Tibial nerve (tissue), 4 donors: ENCODE data around the gene SIM1. TPM values are rescaled to one million over a fixed set of nuclear protein-coding genes. Genes with fewer than 3 reads are reported as not detected.

Experiments
- DNase-seq, 2 donors: peaks; one replicate each; pipeline ENCODE4 v3.0.0-alpha.2; 2019; ENCODE audit warnings: low spot score in 2 of 2
- H3K27ac ChIP-seq, 4 donors: fragments of 200-600 bp; sonication (generic) in 3 of 4; one replicate each; pipeline ENCODE4 v1.5.1; 2017 to 2019; ENCODE audit warnings: mild to moderate bottlenecking in 1 of 4
- H3K27me3 ChIP-seq, 2 donors: fragments of 200-600 bp; sonication (generic) in 1 of 2; one replicate each; pipeline versions ENCODE4 v1.5.1 to v1.6.0; 2017 to 2019
- H3K36me3 ChIP-seq, 3 donors: fragments of 200-600 bp; sonication (generic); one replicate each; pipeline ENCODE4 v1.5.1; 2018 to 2019
- H3K4me1 ChIP-seq, 4 donors: fragments of 200-600 bp; sonication (generic) in 3 of 4; one replicate each; pipeline ENCODE4 v1.5.1; 2017 to 2019
- H3K4me3 ChIP-seq, 4 donors: fragments of 200-600 bp; sonication (generic) in 3 of 4; one replicate each; pipeline ENCODE4 v1.5.1; 2017 to 2019; ENCODE audit warnings: mild to moderate bottlenecking in 1 of 4, moderate library complexity in 1 of 4
- H3K9me3 ChIP-seq, 4 donors: fragments of 200-600 bp; sonication (generic) in 3 of 4; one replicate each; pipeline ENCODE4 v1.5.1; 2017 to 2019
- CTCF ChIP-seq, 5 experiments: fragments of 200-600 bp in 3 of 5; fragments of 450-650 bp in 2 of 5; sonication (generic) in 3 of 5; IDR thresholded peaks; one replicate each; pipeline ENCODE4 v1.5.1; 2016 to 2019; ENCODE audit warnings: antibody characterized with exemption in 5 of 5, mild to moderate bottlenecking in 3 of 5, moderate library complexity in 2 of 5
- EP300 ChIP-seq, 2 donors: sonication (generic); formaldehyde crosslinking; IDR thresholded peaks; one replicate each; pipeline ENCODE4 v1.6.1; 2017; ENCODE audit warnings: antibody characterized with exemption in 2 of 2, mild to moderate bottlenecking in 1 of 2
- POLR2A ChIP-seq, 2 donors: fragments of 450-650 bp; IDR thresholded peaks; one replicate each; pipeline ENCODE4 v1.6.1; 2017; ENCODE audit warnings: antibody characterized with exemption in 2 of 2, mild to moderate bottlenecking in 2 of 2, moderate library complexity in 2 of 2
- WGBS, 2 donors: methylation state at CpG; one replicate each; pipeline ENCODE4 v1.1.5; 2018; 5-methylcytosine and 5-hydroxymethylcytosine counted together
- total RNA-seq, 4 donors: library from RNA; depleted of rRNA; stranded (reverse); fragments of >200 nt; gene quantifications; one replicate each; pipeline ENCODE4 v1.1.0, GENCODE V29; 2016

Gene SIM1
- total RNA-seq, 4 donors from 2014 or later: not detected

GRCh38 chr6:100382031-100382430 is 82.7 kb downstream of the SIM1 start:
- Histone ChIP-seq H3K4me3 (no peak overlapping the region), H3K27me3 (no peaks in the 10 kb centered on the region), H3K36me3 (no peaks in the 10 kb centered on the region), H3K27ac (no peak overlapping the region), H3K4me1 (no peaks in the 10 kb centered on the region), H3K9me3 (no peaks in the 10 kb centered on the region)
- 68 to 69% methylated on average over 3 of the region's 3 CpGs for WGBS, 2 donors
- no peak for DNase-seq
- no peak for TF ChIP-seq POLR2A (IDR thresholded peaks at IDR 0.05)
- no peak for TF ChIP-seq EP300 (IDR thresholded peaks at IDR 0.05)
- TF ChIP-seq CTCF (IDR thresholded peaks at IDR 0.05): no peak

DNA sequence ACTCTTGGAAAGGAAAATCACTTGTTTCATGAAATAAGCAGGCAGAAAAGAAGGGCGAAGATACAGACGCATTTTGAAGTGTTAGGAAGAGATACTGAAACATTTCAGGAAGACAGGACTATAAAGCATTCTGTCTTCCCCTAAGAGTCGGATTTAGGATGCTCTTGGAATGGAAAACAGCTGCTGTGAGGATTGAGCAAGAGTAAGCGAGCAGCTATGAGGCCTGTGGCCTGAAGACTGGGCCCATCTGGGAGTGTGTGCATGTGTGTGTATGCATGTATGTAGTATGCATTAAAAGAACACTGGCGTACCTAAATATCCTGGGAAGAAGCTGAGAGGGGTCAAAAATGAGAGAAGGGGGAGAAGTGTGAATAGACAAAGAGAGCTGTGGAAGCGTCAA is 83.6 kb downstream of the SIM1 start:
- no peak for DNase-seq
- Histone ChIP-seq H3K9me3 (no peaks in the 10 kb centered on the region), H3K27ac (no peak overlapping the region), H3K36me3 (no peaks in the 10 kb centered on the region), H3K27me3 (no peaks in the 10 kb centered on the region), H3K4me3 (no peak overlapping the region), H3K4me1 (no peaks in the 10 kb centered on the region)
- no peak for TF ChIP-seq EP300 (IDR thresholded peaks at IDR 0.05)
- no peak for TF ChIP-seq POLR2A (IDR thresholded peaks at IDR 0.05)
- TF ChIP-seq CTCF (IDR thresholded peaks at IDR 0.05): no peak
- 82 to 83% methylated on average over 6 of the region's 6 CpGs for WGBS, 2 donors

DNA sequence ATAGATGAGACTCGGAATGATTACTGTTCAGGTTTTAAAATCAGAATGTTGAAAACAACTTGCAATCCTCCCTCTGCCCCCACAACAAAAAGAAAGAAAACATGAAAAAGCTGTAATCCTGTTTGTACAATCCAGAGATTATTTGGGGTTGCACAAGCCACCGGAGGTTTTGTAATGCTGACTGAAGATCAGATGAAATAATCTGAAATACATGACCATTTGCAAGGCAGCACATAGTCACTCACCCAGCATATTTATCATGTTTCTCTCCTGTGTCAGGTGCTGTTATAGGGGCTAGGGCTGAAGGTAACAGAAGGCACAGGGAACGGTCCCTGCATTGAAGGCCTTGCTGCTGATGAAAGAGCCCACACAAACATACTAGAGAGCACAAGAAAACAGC is 85.3 kb downstream of the SIM1 start:
- no peaks in the 10 kb centered on the region for H3K4me1 ChIP-seq
- DNase-seq: no peak
- no peaks in the 10 kb centered on the region for H3K36me3 ChIP-seq
- H3K27me3 ChIP-seq: no peaks in the 10 kb centered on the region
- no peaks in the 10 kb centered on the region for H3K9me3 ChIP-seq
- no peak overlapping the region for H3K27ac ChIP-seq
- TF ChIP-seq EP300 (IDR thresholded peaks at IDR 0.05) (no peak), CTCF (IDR thresholded peaks at IDR 0.05) (no peak), POLR2A (IDR thresholded peaks at IDR 0.05) (no peak)
- WGBS, 2 donors: 80 to 93% methylated on average over 3 of the region's 3 CpGs
- H3K4me3 ChIP-seq: no peak overlapping the region

- Histone ChIP-seq H3K4me3 (no peak overlapping the region), H3K4me1 (no peaks in the 10 kb centered on the region), H3K27ac (no peak overlapping the region), H3K9me3 (no peaks in the 10 kb centered on the region), H3K27me3 (no peaks in the 10 kb centered on the region), H3K36me3 (no peaks in the 10 kb centered on the region)
- TF ChIP-seq EP300 (IDR thresholded peaks at IDR 0.05) (no peak), CTCF (IDR thresholded peaks at IDR 0.05) (no peak), POLR2A (IDR thresholded peaks at IDR 0.05) (no peak)
- DNase-seq: no peak
- WGBS, 2 donors: 76 to 91% methylated on average over 2 of the region's 2 CpGs
Measured at GRCh38 chr6:100378576-100378975, 86.1 kb downstream of the SIM1 start.

- Histone ChIP-seq H3K4me3 (no peak overlapping the region), H3K27me3 (no peaks in the 10 kb centered on the region), H3K36me3 (no peaks in the 10 kb centered on the region), H3K27ac (no peak overlapping the region), H3K4me1 (no peaks in the 10 kb centered on the region), H3K9me3 (no peaks in the 10 kb centered on the region)
- no peak for DNase-seq
- TF ChIP-seq POLR2A (IDR thresholded peaks at IDR 0.05) (no peak), CTCF (IDR thresholded peaks at IDR 0.05) (no peak), EP300 (IDR thresholded peaks at IDR 0.05) (no peak)
- 32 to 40% methylated on average over 3 of the region's 3 CpGs for WGBS, 2 donors
Measured at GRCh38 chr6:100376103-100376502, 88.6 kb downstream of the SIM1 start.
